Measurements from ENCODE around the gene LIN9.

The LIN9 gene

GRCh38 chr1:226217273-226217672 is 91.7 kb downstream of the LIN9 start:
- DNase-seq (ENCODE audit: low read depth) = no peak
- TF ChIP-seq CTCF (IDR thresholded peaks at IDR 0.05; ENCODE audit: insufficient read depth, low read depth, low read length, missing control alignments) = no peak
- H3K4me3 ChIP-seq (ENCODE audit: low read length) = no peak overlapping the region

- TF ChIP-seq CTCF (IDR thresholded peaks at IDR 0.05; ENCODE audit: insufficient read depth, low read depth, low read length, missing control alignments) = no peak
- DNase-seq (ENCODE audit: low read depth) = no peak
- H3K4me3 ChIP-seq (ENCODE audit: low read length) = no peak overlapping the region
Measured at GRCh38 chr1:226216056-226216455, 92.9 kb downstream of the LIN9 start.

- no peak for DNase-seq (ENCODE audit: low read depth)
- TF ChIP-seq CTCF (IDR thresholded peaks at IDR 0.05; ENCODE audit: insufficient read depth, low read depth, low read length, missing control alignments) = no peak
- no peak overlapping the region for H3K4me3 ChIP-seq (ENCODE audit: low read length)
Measured at GRCh38 chr1:226215239-226215638, 93.7 kb downstream of the LIN9 start.

GRCh38 chr1:226212545-226212944 is 96.4 kb downstream of the LIN9 start:
- H3K4me3 ChIP-seq (ENCODE audit: low read length) = no peak overlapping the region
- DNase-seq (ENCODE audit: low read depth) = no peak
- TF ChIP-seq CTCF (IDR thresholded peaks at IDR 0.05; ENCODE audit: insufficient read depth, low read depth, low read length, missing control alignments) = no peak

- no peak for TF ChIP-seq CTCF (IDR thresholded peaks at IDR 0.05; ENCODE audit: insufficient read depth, low read depth, low read length, missing control alignments)
- peak; percentile 28 for DNase-seq (ENCODE audit: low read depth)
- H3K4me3 ChIP-seq (ENCODE audit: low read length) = no peak overlapping the region
Measured at GRCh38 chr1:226211181-226211821, 97.7 kb downstream of the LIN9 start.

- TF ChIP-seq CTCF (IDR thresholded peaks at IDR 0.05; ENCODE audit: insufficient read depth, low read depth, low read length, missing control alignments) = no peak
- H3K4me3 ChIP-seq (ENCODE audit: low read length) = no peak overlapping the region
- DNase-seq (ENCODE audit: low read depth) = no peak
Measured at GRCh38 chr1:226210571-226211176, 98.3 kb downstream of the LIN9 start.

All from epithelial cell of esophagus (primary cell).